Psoas muscle (tissue), 8 donors: ENCODE measurements around the gene SSPN. TPM values are rescaled to one million over a fixed set of nuclear protein-coding genes. Genes with fewer than 3 reads are reported as not detected.

Source experiments
- ATAC-seq, 4 donors: fragments of 200-7000 bp; cut with Tn5 transposase; one replicate each; pipeline ENCODE4 v1.9.1; 2020; ENCODE audit warnings: moderate library complexity in 3 of 4, mild to moderate bottlenecking in 2 of 4
- DNase-seq, 2 donors: peaks; one replicate each; pipeline ENCODE4 v3.0.0-alpha.2; 2020
- H3K27ac ChIP-seq: fragments of 200-600 bp; one replicate; pipeline ENCODE4 v1.8.0; 2022
- H3K27me3 ChIP-seq, 3 donors: fragments of 200-600 bp in 1 of 3; one replicate each; pipeline versions ENCODE4 v1.6.1 to v1.8.0; 2013 to 2022; ENCODE audit warnings: low read length in 2 of 3, mild to moderate bottlenecking in 2 of 3, moderate library complexity in 1 of 3; ENCODE audit not compliant: insufficient read depth in 3 of 3
- H3K36me3 ChIP-seq, 2 donors: fragments of 200-600 bp in 1 of 2; one replicate each; pipeline versions ENCODE4 v1.6.1 to v1.8.0; 2013 to 2022; ENCODE audit warnings: low read depth in 1 of 2, mild to moderate bottlenecking in 1 of 2, moderate library complexity in 1 of 2; ENCODE audit not compliant: insufficient read depth in 1 of 2
- H3K4me1 ChIP-seq: fragments of 200-600 bp; one replicate; pipeline ENCODE4 v1.8.0; 2022
- H3K4me3 ChIP-seq: fragments of 200-600 bp; one replicate; pipeline ENCODE4 v1.8.0; 2022; ENCODE audit warnings: mild to moderate bottlenecking
- H3K9me3 ChIP-seq: fragments of 200-600 bp; one replicate; pipeline ENCODE4 v1.8.0; 2022
- CTCF ChIP-seq: fragments of 200-600 bp; IDR thresholded peaks from one replicate; pipeline ENCODE4 v1.8.0; 2022; ENCODE audit warnings: antibody characterized with exemption
- WGBS, 3 donors: extraction: QIAGEN DNeasy Blood & Tissue Kit; methylation state at CpG; one replicate each; pipeline versions ENCODE4 v1.1.6 to v1.1.7; 2013; 5-methylcytosine and 5-hydroxymethylcytosine counted together
- intact Hi-C, 2 donors: fragments of 100-400 bp; cut with DNase I; formaldehyde crosslinking; loops; one replicate each; pipeline versions ENCODE4 v1.11.0 to v1.14.2; 2022
- polyA plus RNA-seq, 3 donors: library from polyadenylated mRNA; stranded (reverse); fragments of 200-250 nt; gene quantifications; one replicate each; pipeline ENCODE4 v1.2.3, GENCODE V29; 2013
- total RNA-seq, 4 donors: library from RNA; stranded (reverse); fragmentation: NEBNext Ultra II Directional in 2 of 4; extraction: Animal tissue kit (Norgen Biotek cat#: 25700) in 2 of 4; gene quantifications; one replicate each; pipeline versions ENCODE4 v1.2.1 to v1.2.4, GENCODE V29; 2021 to 2023
- donor health status: healthy with polysubstance abuse.
- donor health status: DM: no; HTN: no; CAD: no; lungs with moderate emphysema.
- donor health status: Bipolar disorder and iron deficiency.
- donor health status: healthy.
- donor health status: DM: yes; HTN: yes; CAD: no.
- donor health status: DM: no; HTN: no; CAD: no.
- donor health status: DM: no; HTN: no; CAD: no.
- donor health status: DM: yes; HTN: yes; CAD: no.

The SSPN gene
- total and polyA plus RNA-seq, 7 donors = 8.3 to 88.7 (median 45.4) TPM

GRCh38 chr12:26245175-26245942 lies 50.0 kb downstream of the SSPN start:
- no peak overlapping the region for H3K4me3 ChIP-seq
- 52 to 58% (median 58%) methylated on average over 6 of the region's 6 CpGs for WGBS, 3 donors
- no peaks in the 10 kb centered on the region for H3K9me3 ChIP-seq
- no peaks in the 10 kb centered on the region for H3K36me3 ChIP-seq
- ATAC-seq (no peak), DNase-seq (no peak)
- no peaks in the 10 kb centered on the region for H3K27me3 ChIP-seq
- H3K4me1 ChIP-seq = peaks cover under 1% of the 10 kb centered on the region
- intact Hi-C loops = no loop called here
- H3K27ac ChIP-seq = no peak overlapping the region
- no peak for TF ChIP-seq CTCF

- Histone ChIP-seq H3K4me1 (no peaks in the 10 kb centered on the region), H3K9me3 (no peaks in the 10 kb centered on the region), H3K4me3 (no peak overlapping the region), H3K36me3 (no peaks in the 10 kb centered on the region), H3K27ac (no peak overlapping the region), H3K27me3 (no peaks in the 10 kb centered on the region)
- no peak for ATAC-seq
- 90 to 94% (median 94%) methylated on average over 4 of the region's 4 CpGs for WGBS, 3 donors
- DNase-seq = no peak
- no peak for TF ChIP-seq CTCF
- intact Hi-C loops = no loop called here
These were observed 51.3 kb downstream of the SSPN start for GRCh38 chr12:26246483-26247164.

- Histone ChIP-seq H3K9me3 (no peaks in the 10 kb centered on the region), H3K27ac (no peak overlapping the region), H3K36me3 (no peaks in the 10 kb centered on the region), H3K27me3 (no peaks in the 10 kb centered on the region), H3K4me3 (no peak overlapping the region), H3K4me1 (no peaks in the 10 kb centered on the region)
- intact Hi-C loops = no loop called here
- no peak for DNase-seq
- no peak for ATAC-seq
- WGBS, 3 donors = 61 to 66% (median 62%) methylated on average over 4 of the region's 4 CpGs
- no peak for TF ChIP-seq CTCF
These were observed 52.5 kb downstream of the SSPN start for GRCh38 chr12:26247873-26248272.

- TF ChIP-seq CTCF = no peak
- Histone ChIP-seq H3K36me3 (no peaks in the 10 kb centered on the region), H3K27me3 (no peaks in the 10 kb centered on the region), H3K27ac (no peak overlapping the region), H3K4me3 (no peak overlapping the region), H3K9me3 (no peaks in the 10 kb centered on the region), H3K4me1 (no peaks in the 10 kb centered on the region)
- ATAC-seq (no peak), DNase-seq (no peak)
- 87 to 89% (median 87%) methylated on average over 3 of the region's 3 CpGs for WGBS, 3 donors
- intact Hi-C loops = no loop called here
These were observed 55.4 kb downstream of the SSPN start for GRCh38 chr12:26250801-26251200.
